ENCODE results near the gene EPS8.

EPS8 gene

GRCh38 chr12:15601210-15601800 lies 187.9 kb downstream of the EPS8 start:
- DNase-seq (ENCODE audit: low read depth): no peak

DNA sequence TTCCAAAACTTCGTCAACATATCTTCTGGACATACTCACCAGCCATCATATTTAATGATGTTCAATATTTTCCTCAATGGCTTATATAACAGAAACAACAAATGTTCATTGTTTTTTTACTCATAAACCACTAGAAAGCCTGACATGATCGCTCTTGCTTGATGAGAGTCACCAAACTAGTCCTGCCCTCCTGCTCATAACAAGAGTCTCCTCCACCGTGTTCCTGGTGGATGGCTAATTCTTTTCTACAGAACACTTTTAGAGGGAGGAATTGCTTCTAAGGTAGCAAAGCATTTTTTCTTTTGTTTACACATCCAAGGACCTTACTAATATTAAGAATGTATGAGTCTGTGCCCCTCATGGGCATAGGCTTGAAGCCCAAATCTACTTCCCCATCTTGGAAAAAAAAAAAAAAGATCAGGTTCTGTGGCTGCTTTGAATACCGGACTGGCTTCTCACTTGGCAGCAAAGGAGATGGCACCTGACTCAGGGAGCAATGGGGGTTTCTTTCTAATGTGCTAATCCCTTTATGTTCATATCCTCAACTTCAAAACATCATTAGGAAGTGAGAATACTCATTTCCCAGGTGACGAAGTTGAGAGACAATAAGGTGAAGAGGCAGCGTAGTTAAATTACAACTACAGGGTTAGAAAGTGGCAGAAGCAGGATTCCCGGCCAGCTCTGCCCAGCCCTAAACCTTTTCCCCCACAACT lies 188.8 kb downstream of the EPS8 start:
- DNase-seq (ENCODE audit: low read depth): no peak

- no peak for DNase-seq (ENCODE audit: low read depth)
These were observed 189.7 kb downstream of the EPS8 start for GRCh38 chr12:15599266-15600037.

DNA sequence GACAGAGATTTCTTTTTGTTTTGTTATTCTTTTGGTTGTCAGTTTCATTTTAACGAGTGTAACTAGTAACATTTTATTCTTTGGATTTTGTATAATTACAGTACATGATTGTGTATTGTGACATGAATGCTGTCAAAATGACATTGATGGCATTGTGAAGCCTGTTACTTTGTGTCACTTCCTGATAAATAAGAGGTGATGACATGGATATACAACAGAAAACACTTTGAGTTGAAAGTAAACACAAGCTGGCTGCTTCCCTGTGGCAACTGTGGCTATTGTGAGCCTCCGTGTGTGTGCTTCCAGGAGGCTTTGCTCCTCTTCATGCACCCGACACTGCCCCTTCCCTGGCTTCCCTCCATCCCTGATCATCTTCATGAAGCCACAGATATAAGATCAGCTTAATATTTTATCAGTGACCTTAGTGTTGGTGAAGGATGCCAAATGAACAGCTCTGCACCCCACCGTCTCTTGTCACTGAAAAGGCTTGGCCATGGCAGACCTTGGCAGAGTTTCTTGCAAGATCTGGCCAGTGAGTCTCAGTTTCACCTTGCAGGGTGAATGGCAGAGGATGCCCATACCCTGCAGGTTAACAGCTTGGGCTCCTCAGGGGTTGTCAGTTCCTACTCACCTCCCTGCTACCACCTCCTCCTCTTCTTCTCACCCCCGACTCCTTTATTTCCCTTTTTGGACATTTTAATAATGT lies 191.9 kb downstream of the EPS8 start:
- DNase-seq (ENCODE audit: low read depth): no peak

GRCh38 chr12:15596174-15596573 lies 193.0 kb downstream of the EPS8 start:
- DNase-seq (ENCODE audit: low read depth): no peak

DNA sequence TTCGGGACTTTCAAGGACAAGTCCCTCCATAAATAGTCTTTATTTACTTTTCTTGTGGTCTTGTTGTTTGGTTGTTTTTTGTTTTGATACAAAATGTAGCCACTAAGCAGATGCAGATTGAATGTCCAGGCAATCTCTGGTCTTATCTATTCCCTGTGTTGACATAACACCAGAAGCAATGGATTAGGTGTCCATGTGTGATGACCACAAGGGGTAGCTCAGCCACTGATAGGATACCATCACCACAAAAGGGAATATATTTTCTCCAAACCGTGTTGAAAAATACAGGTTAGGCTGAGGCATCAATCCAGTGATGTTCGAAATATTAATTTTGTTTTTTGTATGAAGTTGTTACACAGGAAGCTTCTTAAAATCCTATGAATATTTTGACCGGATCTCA lies 196.3 kb downstream of the EPS8 start:
- DNase-seq (ENCODE audit: low read depth): no peak

DNA sequence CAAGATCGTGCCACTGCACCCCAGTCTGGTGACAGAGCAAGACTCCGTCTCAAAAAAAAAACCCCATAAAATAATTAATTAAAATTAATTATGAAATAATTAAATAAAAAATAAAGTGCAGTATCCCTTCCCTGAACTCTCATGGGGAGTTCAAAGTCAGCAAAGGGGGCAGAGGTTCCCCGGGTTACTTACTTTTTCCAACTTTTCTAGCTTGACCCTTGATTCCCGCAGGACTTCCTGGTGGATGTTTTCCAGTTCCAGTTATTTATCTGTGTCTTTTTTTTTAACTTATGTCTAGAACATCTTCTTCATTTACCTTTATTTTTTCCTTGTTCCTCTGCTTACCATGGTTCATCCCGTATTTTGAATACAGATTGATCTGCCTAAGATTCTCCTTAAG lies 197.4 kb downstream of the EPS8 start:
- no peak for DNase-seq (ENCODE audit: low read depth)

DNA sequence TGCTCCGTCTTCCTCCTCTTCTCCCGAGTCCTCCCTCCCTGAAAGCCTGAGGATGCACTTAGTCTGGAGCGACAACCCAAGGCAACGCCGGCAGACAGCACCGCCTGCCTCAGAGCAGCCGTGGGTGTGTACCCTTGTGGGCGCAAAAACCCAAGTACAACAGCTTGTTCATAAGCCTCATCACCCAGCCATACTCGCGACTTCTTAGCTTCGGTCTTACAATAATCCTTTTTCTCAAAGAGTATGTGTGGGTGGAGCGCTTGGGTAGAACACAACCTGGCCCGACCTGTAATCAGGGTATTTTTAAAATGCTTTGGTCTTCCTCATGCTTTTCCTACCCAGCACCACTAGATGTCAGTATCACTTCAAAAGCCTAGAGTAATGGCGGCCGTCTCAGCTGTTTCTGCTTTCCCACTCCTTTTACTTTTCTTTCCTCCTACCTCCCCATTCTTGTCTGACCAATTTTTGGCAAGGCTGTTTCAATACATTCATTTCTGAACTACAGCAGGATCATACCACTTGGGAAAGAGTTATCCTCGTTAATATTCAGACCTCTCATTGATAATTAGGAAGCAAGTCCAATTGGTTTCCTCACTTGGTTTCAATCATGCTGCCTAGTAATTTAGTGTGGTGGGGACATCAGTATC lies 198.9 kb downstream of the EPS8 start:
- no peak for DNase-seq (ENCODE audit: low read depth)

DNA sequence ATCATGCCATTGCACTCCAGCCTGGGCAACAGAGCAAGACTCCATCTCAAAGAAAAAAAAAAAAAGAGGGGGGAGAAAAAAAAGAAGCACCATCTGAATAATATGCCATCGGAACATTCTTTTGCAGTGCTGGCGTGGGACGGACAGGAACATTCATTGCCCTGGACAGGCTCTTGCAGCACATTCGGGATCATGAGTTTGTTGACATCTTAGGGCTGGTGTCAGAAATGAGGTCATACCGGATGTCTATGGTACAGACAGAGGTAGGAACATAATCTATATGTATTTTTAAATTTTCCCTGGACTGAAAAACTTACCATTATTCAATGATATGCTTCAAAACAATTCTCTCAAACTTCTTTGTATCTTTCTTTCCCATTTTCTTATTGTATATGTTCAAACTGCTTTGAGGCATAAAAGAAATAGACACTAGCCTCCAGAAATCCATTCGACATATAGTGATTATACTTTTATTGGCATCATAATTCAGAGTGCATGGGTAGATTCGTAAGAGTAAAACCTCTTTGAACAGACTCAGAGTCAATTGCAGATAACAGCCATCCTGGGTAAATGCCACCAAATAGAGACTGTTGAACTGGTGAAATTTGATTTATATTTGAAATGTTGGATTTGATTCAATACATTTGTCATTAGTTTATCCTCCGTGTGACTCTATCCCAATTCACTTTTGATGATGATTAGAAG lies 199.7 kb downstream of the EPS8 start:
- DNase-seq (ENCODE audit: low read depth): no peak

DNA sequence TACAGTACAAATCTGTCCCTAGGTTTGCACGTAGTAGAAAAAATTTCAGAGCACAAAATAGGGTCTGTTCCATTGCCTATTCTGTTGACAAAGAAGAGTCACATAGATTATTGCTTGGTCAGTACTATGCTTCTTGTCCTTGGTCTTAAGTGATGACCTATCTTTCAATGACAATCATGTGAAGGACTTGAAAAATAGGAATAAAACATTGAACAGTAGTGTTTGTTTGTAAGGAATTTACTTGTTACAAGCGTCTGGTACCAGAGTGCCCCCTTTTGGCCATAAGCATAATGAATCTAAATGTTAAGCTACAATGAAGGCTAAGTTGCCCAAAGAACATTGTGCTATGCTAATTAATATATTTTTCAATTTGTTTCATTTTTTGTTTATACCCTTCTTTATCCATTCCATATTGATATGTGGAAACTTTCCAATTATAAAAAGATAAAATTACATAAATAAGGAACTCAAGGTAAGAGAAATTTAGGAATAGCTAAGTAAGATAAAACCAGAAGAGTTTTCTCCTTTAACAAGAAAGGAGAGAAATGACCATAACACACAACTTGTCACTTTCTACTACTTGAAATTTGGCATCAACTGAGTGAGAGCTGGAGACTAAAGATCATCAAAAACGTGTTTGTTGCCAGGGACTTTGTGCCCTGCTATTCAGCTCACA lies 204.7 kb downstream of the EPS8 start:
- no peak for DNase-seq (ENCODE audit: low read depth)

DNA sequence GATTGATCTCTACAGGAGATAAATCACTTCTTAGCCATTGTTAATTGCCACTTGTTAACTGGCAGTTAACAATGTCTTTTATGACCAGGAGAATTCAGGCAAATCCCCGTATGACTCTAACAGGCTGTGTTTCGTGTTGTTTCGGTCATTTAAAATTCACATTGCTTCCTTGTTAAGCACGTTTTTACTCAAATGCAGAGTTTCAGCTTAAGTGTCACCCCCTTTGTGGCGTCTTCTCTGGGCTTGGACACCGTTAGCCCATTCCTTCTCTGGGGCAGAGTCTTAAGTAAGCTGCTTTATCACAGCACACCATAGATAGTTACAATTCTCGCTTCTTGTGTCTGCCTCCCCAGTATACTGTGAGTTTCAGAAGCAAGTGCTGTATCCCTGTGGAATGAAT lies 205.4 kb downstream of the EPS8 start:
- DNase-seq (ENCODE audit: low read depth): no peak

- DNase-seq (ENCODE audit: low read depth): no peak
These were observed 208.2 kb downstream of the EPS8 start for GRCh38 chr12:15581006-15581405.

- no peak for DNase-seq (ENCODE audit: low read depth)
These were observed 208.8 kb downstream of the EPS8 start for GRCh38 chr12:15580431-15580830.

DNA sequence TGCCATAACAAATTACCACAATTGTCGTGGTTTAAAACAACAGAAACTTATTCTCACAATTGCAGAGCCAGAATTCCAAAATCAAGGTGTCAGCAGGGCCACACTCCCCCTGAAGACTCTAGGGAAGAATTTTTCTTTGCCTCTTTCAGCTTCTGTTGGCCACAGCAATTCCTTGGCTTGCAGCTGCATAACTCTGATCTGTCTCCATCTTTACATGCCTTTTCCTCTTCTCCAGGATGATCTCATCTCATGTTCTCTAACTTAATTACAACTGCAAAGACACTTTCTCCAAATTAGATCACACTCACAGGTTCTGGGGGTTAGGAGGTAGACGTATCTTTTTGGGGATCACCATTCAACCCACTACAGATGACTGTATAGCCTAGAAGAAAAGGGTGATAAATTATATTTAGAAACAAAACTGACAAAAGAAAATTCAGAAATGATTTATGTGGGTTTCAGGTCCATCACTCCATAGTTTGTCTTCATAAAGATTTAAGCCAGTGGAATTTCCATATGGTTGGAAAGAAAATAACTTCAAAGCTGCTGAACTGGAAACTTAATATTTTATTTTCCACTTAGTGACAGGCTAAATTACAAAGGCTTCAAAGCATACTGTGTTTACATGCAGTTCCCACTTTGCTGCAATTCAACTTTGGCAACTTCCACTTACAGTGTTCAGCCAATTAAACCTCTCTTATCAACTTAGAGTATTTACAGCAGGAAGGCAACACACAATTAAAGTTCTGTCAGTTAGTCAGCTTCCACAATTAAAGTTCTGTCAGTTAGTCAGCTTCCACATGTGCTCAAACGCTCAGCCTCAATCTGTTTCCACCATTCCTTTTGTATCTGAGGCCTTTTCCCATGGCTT lies 213.3 kb downstream of the EPS8 start:
- no peak for DNase-seq (ENCODE audit: low read depth)

DNA sequence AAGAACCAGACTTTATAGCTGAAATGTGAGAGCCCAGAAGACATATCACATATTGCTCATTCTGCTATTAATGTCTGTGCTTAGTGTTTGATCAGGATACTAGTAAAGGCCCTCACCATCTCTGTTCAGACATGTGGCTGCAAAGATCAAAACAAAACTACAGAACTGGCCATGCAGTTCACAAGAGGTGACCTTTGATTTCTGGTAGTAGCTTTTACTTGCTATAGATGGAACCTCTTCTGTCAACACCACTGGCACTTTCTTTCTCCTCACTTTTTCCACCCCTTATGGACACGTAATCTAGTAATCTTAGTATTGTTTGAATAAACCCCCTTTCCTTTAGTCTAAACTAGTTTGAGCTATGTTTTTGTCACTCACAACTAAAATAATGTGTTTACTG lies 214.8 kb downstream of the EPS8 start:
- DNase-seq (ENCODE audit: low read depth): no peak
